ENCODE results near the gene HSPB8.
"Not testable (repeated sequence)": the region's sequence is repeated elsewhere in the genome, so short reads cannot be mapped to it uniquely, and the experiment has no call there.

Gene HSPB8

DNA sequence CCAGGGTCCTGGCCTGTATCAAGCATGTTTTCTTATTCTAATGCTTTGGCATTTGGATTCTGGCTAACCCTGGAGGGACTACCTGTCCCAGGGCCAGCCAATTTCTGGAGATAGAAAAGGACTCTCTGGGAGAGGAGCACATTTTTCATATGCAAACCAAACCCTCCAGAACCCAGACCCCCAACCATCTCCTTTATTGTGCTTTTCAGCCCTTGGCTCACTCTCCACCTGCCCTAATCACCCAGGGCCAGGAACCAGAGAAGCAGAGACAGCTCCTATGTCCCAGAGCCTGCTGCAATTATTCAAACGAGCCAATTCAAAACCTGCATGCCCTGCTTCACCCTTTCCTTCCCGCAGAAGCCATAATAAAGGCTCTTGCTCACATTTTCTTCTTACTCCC is 23.8 kb downstream of the HSPB8 start:
- Mint-ChIP-seq H3K9me3 (no peaks in the 10 kb centered on the region), H3K27ac (ENCODE audit: low read depth) (no peak overlapping the region), H3K4me3 (no peak overlapping the region), H3K36me3 (ENCODE audit: insufficient read depth) (no peaks in the 10 kb centered on the region), H3K27me3 (no peaks in the 10 kb centered on the region), H3K4me1 (no peaks in the 10 kb centered on the region)
- no peak for ATAC-seq (replicated peaks; ENCODE audit: extremely low read depth, poor library complexity, severe bottlenecking)
- no peak for DNase-seq (ENCODE audit: low spot score in 2 of 2)

DNA sequence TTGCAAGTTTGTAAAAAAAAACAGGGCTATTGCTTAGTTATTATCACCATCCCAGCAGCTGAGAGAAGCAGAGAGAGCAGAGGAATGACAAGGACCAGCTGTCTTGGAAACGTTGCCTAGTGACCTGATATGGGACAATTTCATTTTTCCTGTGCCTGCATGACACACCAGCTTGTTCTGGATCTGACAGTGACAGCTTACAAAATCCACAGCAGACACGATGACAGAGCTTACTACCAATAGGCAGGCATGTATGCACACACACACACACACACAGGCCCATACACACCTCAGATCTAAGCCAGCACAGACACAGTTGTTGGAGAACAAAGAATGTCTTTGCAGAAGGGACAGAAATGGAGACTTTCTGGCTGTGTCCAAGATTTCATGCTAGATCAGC is 25.4 kb downstream of the HSPB8 start:
- Mint-ChIP-seq H3K4me3 (no peak overlapping the region), H3K4me1 (no peaks in the 10 kb centered on the region), H3K36me3 (ENCODE audit: insufficient read depth) (no peaks in the 10 kb centered on the region), H3K27me3 (no peaks in the 10 kb centered on the region), H3K9me3 (no peaks in the 10 kb centered on the region), H3K27ac (ENCODE audit: low read depth) (no peak overlapping the region)
- DNase-seq (ENCODE audit: low spot score in 2 of 2) (no peak), ATAC-seq (replicated peaks; ENCODE audit: extremely low read depth, poor library complexity, severe bottlenecking) (no peak)

GRCh38 chr12:119204671-119205285 is 26.0 kb downstream of the HSPB8 start:
- no peak for ATAC-seq (replicated peaks; ENCODE audit: extremely low read depth, poor library complexity, severe bottlenecking)
- H3K27me3 Mint-ChIP-seq: no peaks in the 10 kb centered on the region
- no peaks in the 10 kb centered on the region for H3K4me1 Mint-ChIP-seq
- no peak overlapping the region for H3K27ac Mint-ChIP-seq (ENCODE audit: low read depth)
- H3K9me3 Mint-ChIP-seq: no peaks in the 10 kb centered on the region
- no peak overlapping the region for H3K4me3 Mint-ChIP-seq
- H3K36me3 Mint-ChIP-seq (ENCODE audit: insufficient read depth): no peaks in the 10 kb centered on the region
- no peak for DNase-seq (ENCODE audit: low spot score in 2 of 2)

GRCh38 chr12:119206348-119207062 is 27.8 kb downstream of the HSPB8 start:
- Mint-ChIP-seq H3K36me3 (ENCODE audit: insufficient read depth) (no peaks in the 10 kb centered on the region), H3K4me3 (no peak overlapping the region), H3K4me1 (no peaks in the 10 kb centered on the region), H3K9me3 (no peaks in the 10 kb centered on the region), H3K27me3 (no peaks in the 10 kb centered on the region), H3K27ac (ENCODE audit: low read depth) (no peak overlapping the region)
- no peak for ATAC-seq (replicated peaks; ENCODE audit: extremely low read depth, poor library complexity, severe bottlenecking)
- no peak for DNase-seq (ENCODE audit: low spot score in 2 of 2)

GRCh38 chr12:119207063-119207560 is 28.4 kb downstream of the HSPB8 start:
- no peak overlapping the region for H3K27ac Mint-ChIP-seq (ENCODE audit: low read depth)
- ATAC-seq (replicated peaks; ENCODE audit: extremely low read depth, poor library complexity, severe bottlenecking) (no peak), DNase-seq (ENCODE audit: low spot score in 2 of 2) (no peak)
- no peaks in the 10 kb centered on the region for H3K4me1 Mint-ChIP-seq
- H3K4me3 Mint-ChIP-seq: no peak overlapping the region
- H3K9me3 Mint-ChIP-seq: no peaks in the 10 kb centered on the region
- no peaks in the 10 kb centered on the region for H3K36me3 Mint-ChIP-seq (ENCODE audit: insufficient read depth)
- no peaks in the 10 kb centered on the region for H3K27me3 Mint-ChIP-seq

- no peaks in the 10 kb centered on the region for H3K36me3 Mint-ChIP-seq (ENCODE audit: insufficient read depth)
These were observed 29.9 kb downstream of the HSPB8 start for GRCh38 chr12:119208626-119209061.

DNA sequence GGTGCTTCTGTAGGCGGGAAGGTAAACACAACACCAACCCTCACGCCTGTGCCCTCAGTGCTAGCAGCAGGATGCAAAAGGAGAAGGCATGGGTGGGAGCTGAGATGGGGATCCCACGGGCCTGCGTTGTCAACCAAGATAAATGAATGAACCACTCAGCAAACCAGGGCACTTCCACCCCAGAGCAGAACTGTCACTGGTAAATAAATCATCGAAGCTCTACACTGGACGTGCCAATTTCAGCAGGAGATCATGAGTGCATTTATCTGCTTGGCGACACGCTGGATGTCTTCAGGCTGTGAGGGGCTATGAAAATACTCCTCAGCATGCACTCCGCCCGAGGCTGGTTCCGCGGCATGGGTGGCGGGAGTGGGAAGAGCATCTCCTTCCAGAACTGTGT is 33.2 kb downstream of the HSPB8 start:
- ATAC-seq (replicated peaks; ENCODE audit: extremely low read depth, poor library complexity, severe bottlenecking) (no peak), DNase-seq (ENCODE audit: low spot score in 2 of 2) (no peak)
- H3K27me3 Mint-ChIP-seq: no peaks in the 10 kb centered on the region
- H3K36me3 Mint-ChIP-seq (ENCODE audit: insufficient read depth): no peaks in the 10 kb centered on the region
- no peak overlapping the region for H3K27ac Mint-ChIP-seq (ENCODE audit: low read depth)
- H3K9me3 Mint-ChIP-seq: no peaks in the 10 kb centered on the region
- no peak overlapping the region for H3K4me3 Mint-ChIP-seq
- H3K4me1 Mint-ChIP-seq: no peaks in the 10 kb centered on the region

More at GRCh38 chr12:119208626-119209061, 29.9 kb downstream of the HSPB8 start:
- Mint-ChIP-seq H3K27me3 (no peaks in the 10 kb centered on the region), H3K27ac (ENCODE audit: low read depth) (no peak overlapping the region), H3K4me1 (no peaks in the 10 kb centered on the region), H3K4me3 (no peak overlapping the region), H3K9me3 (no peaks in the 10 kb centered on the region)
- ATAC-seq (replicated peaks; ENCODE audit: extremely low read depth, poor library complexity, severe bottlenecking) (no peak), DNase-seq (ENCODE audit: low spot score in 2 of 2) (no peak)

DNA sequence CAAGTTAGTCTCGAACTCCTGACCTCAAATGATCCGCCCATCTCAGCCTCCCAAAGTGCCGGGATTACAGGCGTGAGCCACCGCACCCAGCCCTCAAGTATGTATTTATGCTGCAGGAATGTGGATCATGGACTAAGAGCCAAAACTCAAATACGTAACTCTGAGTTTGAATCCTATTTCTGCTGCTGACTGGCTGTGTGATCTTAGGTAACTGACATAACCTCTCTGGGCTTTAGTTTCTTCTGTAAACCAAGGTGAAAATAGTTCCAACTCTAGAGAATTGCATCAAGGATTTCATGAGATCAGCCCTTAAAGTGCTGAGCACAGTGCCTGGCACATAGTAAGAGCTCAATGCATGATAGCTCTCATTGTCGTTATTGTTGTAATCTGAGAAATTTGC is 37.4 kb downstream of the HSPB8 start:
- no peaks in the 10 kb centered on the region for H3K9me3 Mint-ChIP-seq
- no peaks in the 10 kb centered on the region for H3K4me1 Mint-ChIP-seq
- no peaks in the 10 kb centered on the region for H3K27me3 Mint-ChIP-seq
- DNase-seq (ENCODE audit: low spot score in 2 of 2) (no peak), ATAC-seq (replicated peaks; ENCODE audit: extremely low read depth, poor library complexity, severe bottlenecking) (no peak)
- H3K4me3 Mint-ChIP-seq: no peak overlapping the region
- H3K27ac Mint-ChIP-seq (ENCODE audit: low read depth): no peak overlapping the region
- H3K36me3 Mint-ChIP-seq (ENCODE audit: insufficient read depth): no peaks in the 10 kb centered on the region

- H3K4me3 Mint-ChIP-seq; H3K36me3 Mint-ChIP-seq (ENCODE audit: insufficient read depth); H3K4me1 Mint-ChIP-seq; H3K9me3 Mint-ChIP-seq; ATAC-seq (replicated peaks; ENCODE audit: extremely low read depth, poor library complexity, severe bottlenecking); H3K27ac Mint-ChIP-seq (ENCODE audit: low read depth); H3K27me3 Mint-ChIP-seq; DNase-seq (ENCODE audit: low spot score in 2 of 2): not testable (repeated sequence)
These were observed 40.1 kb downstream of the HSPB8 start for GRCh38 chr12:119218875-119219274.

- DNase-seq (ENCODE audit: low spot score in 2 of 2) (no peak), ATAC-seq (replicated peaks; ENCODE audit: extremely low read depth, poor library complexity, severe bottlenecking) (no peak)
- H3K27me3 Mint-ChIP-seq: no peaks in the 10 kb centered on the region
- H3K27ac Mint-ChIP-seq (ENCODE audit: low read depth): no peak overlapping the region
- no peaks in the 10 kb centered on the region for H3K36me3 Mint-ChIP-seq (ENCODE audit: insufficient read depth)
- no peak overlapping the region for H3K4me3 Mint-ChIP-seq
- no peaks in the 10 kb centered on the region for H3K4me1 Mint-ChIP-seq
- no peaks in the 10 kb centered on the region for H3K9me3 Mint-ChIP-seq
These were observed 43.7 kb downstream of the HSPB8 start for GRCh38 chr12:119222222-119222951.

DNA sequence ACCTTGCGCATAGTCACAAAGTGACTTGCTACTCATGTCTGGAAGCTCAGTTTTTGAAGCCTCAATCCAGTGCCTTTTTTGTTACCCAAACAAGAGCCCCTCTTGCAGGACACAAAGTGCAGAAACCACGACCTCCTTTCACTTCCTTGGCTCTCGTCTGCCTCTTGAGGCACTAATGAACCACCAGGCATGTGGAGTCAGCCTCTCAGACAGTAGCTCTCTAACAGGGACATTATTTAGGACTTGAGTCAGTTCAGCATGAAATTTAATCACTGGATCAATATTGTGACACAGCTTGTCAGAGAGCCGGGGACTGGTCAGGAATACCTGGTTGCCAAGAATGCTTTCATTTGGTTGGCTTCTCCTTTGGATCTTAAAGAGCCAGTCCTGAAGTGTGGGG is 46.7 kb downstream of the HSPB8 start:
- DNase-seq (ENCODE audit: low spot score in 2 of 2) (no peak), ATAC-seq (replicated peaks; ENCODE audit: extremely low read depth, poor library complexity, severe bottlenecking) (no peak)
- no peaks in the 10 kb centered on the region for H3K27me3 Mint-ChIP-seq
- no peak overlapping the region for H3K27ac Mint-ChIP-seq (ENCODE audit: low read depth)
- H3K4me3 Mint-ChIP-seq: no peak overlapping the region
- no peaks in the 10 kb centered on the region for H3K9me3 Mint-ChIP-seq
- H3K36me3 Mint-ChIP-seq (ENCODE audit: insufficient read depth): no peaks in the 10 kb centered on the region
- H3K4me1 Mint-ChIP-seq: no peaks in the 10 kb centered on the region

DNA sequence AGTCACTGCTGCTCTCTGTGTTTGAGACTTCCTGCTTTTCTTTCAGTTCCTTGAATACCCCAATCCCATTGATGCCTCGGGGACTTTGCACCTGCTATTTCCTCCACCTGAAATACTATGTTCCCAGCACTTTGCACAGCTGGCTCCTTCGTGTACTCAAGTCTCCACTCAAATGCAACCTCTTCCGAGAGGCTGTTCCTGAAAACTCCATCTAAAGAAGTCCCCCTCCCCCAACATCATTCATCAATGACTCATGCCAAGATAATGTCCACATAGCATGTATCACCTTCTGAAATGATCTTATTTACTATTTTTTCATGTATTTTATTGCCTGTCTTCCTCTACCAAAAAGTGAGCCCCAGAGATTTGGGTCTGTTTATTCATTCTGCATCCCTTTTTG is 48.6 kb downstream of the HSPB8 start:
- no peaks in the 10 kb centered on the region for H3K9me3 Mint-ChIP-seq
- no peak overlapping the region for H3K27ac Mint-ChIP-seq (ENCODE audit: low read depth)
- no peaks in the 10 kb centered on the region for H3K27me3 Mint-ChIP-seq
- H3K4me1 Mint-ChIP-seq: no peaks in the 10 kb centered on the region
- H3K36me3 Mint-ChIP-seq (ENCODE audit: insufficient read depth): no peaks in the 10 kb centered on the region
- no peak for ATAC-seq (replicated peaks; ENCODE audit: extremely low read depth, poor library complexity, severe bottlenecking)
- DNase-seq (ENCODE audit: low spot score in 2 of 2): no peak
- H3K4me3 Mint-ChIP-seq: no peak overlapping the region

DNA sequence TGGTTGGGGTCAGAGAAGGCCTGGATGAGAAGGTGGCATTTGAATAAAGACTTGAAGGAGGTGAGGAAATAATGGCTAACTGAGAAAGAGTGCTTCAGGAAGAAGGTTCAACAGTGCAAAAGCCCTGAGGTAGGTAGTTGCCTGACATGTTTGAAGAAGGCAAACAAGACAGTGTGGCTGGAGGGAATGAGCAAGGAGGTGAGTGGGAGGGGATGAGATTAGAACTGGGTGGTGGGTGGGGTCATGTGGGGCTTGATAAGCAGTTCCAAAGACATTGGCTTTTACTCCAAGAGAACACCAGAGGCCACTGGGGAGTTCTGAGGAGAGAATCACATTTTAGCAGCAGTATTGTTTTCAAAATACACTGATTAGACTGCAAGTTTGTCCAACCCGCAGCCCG is 50.5 kb downstream of the HSPB8 start:
- H3K27me3 Mint-ChIP-seq: no peaks in the 10 kb centered on the region
- ATAC-seq (replicated peaks; ENCODE audit: extremely low read depth, poor library complexity, severe bottlenecking): no peak
- H3K4me1 Mint-ChIP-seq: no peaks in the 10 kb centered on the region
- no peak for DNase-seq (ENCODE audit: low spot score in 2 of 2)
- no peak overlapping the region for H3K27ac Mint-ChIP-seq (ENCODE audit: low read depth)
- H3K4me3 Mint-ChIP-seq: no peak overlapping the region
- no peaks in the 10 kb centered on the region for H3K36me3 Mint-ChIP-seq (ENCODE audit: insufficient read depth)
- no peaks in the 10 kb centered on the region for H3K9me3 Mint-ChIP-seq
